VCaP (cell line): Measurements from ENCODE around the gene IPO5.

Experiments used
- H3K27ac ChIP-seq: fragments of 450-650 bp; 2 replicates; pipeline ENCODE4 v1.5.1; 2017
- TF ChIP-seq, protein P1 (sequence below): fragments of 450-650 bp; conservative IDR thresholded peaks from 2 replicates; pipeline ENCODE4 v1.5.1; 2017; ENCODE audit warnings: mild to moderate bottlenecking, moderate library complexity

Gene IPO5

DNA sequence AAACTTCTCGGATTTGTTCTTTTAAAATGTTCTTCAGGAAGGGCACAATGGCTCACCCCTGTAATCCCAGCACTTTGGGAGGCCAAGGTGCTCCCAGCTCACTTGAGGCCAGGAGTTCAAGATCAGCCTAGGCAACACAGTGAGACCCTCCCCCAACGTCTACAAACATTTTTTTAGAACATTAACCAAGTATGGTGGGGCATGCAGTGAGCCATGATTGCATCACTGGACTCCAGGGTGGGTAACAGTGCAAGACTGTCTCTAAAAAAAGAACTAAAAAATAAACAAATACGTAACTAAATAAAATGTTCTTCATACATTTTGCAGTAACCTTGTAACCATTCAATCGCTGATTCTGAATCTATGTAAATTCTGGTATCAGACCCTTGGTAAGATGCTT lies 2.1 kb upstream of the IPO5 start:
- TF ChIP-seq, protein P1, sequence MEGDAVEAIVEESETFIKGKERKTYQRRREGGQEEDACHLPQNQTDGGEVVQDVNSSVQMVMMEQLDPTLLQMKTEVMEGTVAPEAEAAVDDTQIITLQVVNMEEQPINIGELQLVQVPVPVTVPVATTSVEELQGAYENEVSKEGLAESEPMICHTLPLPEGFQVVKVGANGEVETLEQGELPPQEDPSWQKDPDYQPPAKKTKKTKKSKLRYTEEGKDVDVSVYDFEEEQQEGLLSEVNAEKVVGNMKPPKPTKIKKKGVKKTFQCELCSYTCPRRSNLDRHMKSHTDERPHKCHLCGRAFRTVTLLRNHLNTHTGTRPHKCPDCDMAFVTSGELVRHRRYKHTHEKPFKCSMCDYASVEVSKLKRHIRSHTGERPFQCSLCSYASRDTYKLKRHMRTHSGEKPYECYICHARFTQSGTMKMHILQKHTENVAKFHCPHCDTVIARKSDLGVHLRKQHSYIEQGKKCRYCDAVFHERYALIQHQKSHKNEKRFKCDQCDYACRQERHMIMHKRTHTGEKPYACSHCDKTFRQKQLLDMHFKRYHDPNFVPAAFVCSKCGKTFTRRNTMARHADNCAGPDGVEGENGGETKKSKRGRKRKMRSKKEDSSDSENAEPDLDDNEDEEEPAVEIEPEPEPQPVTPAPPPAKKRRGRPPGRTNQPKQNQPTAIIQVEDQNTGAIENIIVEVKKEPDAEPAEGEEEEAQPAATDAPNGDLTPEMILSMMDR = no peak

GRCh38 chr13:97952831-97953230 lies 644 bp upstream of the IPO5 start:
- H3K27ac ChIP-seq = peak overlapping the region; percentile 25; the same call in 1 of the 2 replicates

More for the DNA sequence above, 2.1 kb upstream of the IPO5 start:
- no peak overlapping the region for H3K27ac ChIP-seq

DNA sequence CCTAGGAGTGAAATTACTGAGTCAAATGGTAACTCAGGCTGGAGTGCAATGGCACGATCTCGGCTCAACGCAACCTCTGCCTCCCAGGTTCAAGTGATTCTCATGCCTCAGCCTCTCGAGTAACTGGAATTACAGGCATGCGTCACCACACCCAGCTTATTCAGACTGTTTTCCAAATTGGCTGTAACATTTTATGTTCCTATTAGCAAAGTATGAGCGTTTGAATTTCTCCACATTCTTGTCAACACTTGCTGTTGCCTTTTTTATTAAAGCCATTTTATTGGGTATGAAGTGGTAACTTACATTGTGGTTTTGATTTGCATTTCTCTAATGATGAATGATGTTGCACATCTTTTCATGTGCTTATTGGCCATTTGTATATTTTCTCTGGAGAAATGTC lies 7.9 kb downstream of the IPO5 start:
- TF ChIP-seq, protein P1 = no peak
- H3K27ac ChIP-seq = no peak overlapping the region

- H3K27ac ChIP-seq = no peak overlapping the region
- TF ChIP-seq, protein P1 = no peak
Observed at GRCh38 chr13:97962887-97963286, 9.4 kb downstream of the IPO5 start.

DNA sequence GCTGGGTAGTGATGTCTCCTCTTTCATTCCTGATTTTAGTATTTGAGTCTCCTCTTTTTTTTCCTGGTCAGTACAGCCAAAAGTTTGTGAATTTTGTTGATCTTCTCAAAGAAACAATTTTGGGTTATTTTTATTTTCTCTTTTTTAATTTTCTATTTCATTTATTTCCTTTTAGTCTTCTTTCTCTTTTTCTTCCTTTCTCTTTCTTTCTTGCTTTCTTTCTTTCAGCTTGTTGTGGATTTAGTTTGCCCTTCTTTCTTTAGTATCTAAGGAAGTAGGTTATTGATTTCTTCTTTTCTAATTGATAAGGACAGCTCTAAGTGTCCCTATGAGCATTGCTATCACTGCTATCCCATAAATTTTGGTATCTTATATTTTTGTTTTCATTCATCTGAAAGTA lies 13.8 kb downstream of the IPO5 start:
- TF ChIP-seq, protein P1 = no peak
- H3K27ac ChIP-seq = no peak overlapping the region

GRCh38 chr13:97967948-97968347 lies 14.5 kb downstream of the IPO5 start:
- no peak overlapping the region for H3K27ac ChIP-seq
- TF ChIP-seq, protein P1 = no peak

- H3K27ac ChIP-seq = peak overlapping the region; percentile 35; the same call in 1 of the 2 replicates
- TF ChIP-seq, protein P1 = no peak
Observed at GRCh38 chr13:97971519-97971918, 18.0 kb downstream of the IPO5 start.

GRCh38 chr13:97974773-97975172 lies 21.3 kb downstream of the IPO5 start:
- TF ChIP-seq, protein P1 = no peak
- no peak overlapping the region for H3K27ac ChIP-seq
